GM19372 (cell line): ENCODE data around the gene ATP8B3.

ENCODE experiments used
- ATAC-seq: cut with Tn5 transposase; IDR thresholded peaks from one replicate; pipeline ENCODE4 v1.9.1; 2021; ENCODE audit warnings: mild to moderate bottlenecking, low read depth, moderate library complexity; ENCODE audit not compliant: unreplicated experiment

The ATP8B3 gene

GRCh38 chr19:1836458-1837221 is 24.6 kb upstream of the ATP8B3 start:
- no peak for ATAC-seq

- ATAC-seq: no peak
These were observed 21.5 kb upstream of the ATP8B3 start for GRCh38 chr19:1833540-1833939.

GRCh38 chr19:1832046-1832663 is 20.1 kb upstream of the ATP8B3 start:
- no peak for ATAC-seq

GRCh38 chr19:1830978-1831377 is 18.9 kb upstream of the ATP8B3 start:
- no peak for ATAC-seq

- no peak for ATAC-seq
These were observed 18.5 kb upstream of the ATP8B3 start for GRCh38 chr19:1830568-1830967.

GRCh38 chr19:1829958-1830357 is 17.9 kb upstream of the ATP8B3 start:
- ATAC-seq: no peak

- ATAC-seq: no peak
These were observed 16.5 kb upstream of the ATP8B3 start for GRCh38 chr19:1828279-1829238.

GRCh38 chr19:1827566-1828278 is 15.6 kb upstream of the ATP8B3 start:
- ATAC-seq: no peak

- ATAC-seq: no peak
These were observed 14.8 kb upstream of the ATP8B3 start for GRCh38 chr19:1826557-1827521.

GRCh38 chr19:1825909-1826556 is 14.0 kb upstream of the ATP8B3 start:
- no peak for ATAC-seq

GRCh38 chr19:1824252-1824622 is 12.2 kb upstream of the ATP8B3 start:
- ATAC-seq: no peak

GRCh38 chr19:1823539-1824251 is 11.6 kb upstream of the ATP8B3 start:
- no peak for ATAC-seq

GRCh38 chr19:1823020-1823419 is 10.9 kb upstream of the ATP8B3 start:
- no peak for ATAC-seq

GRCh38 chr19:1822210-1822609 is 10.1 kb upstream of the ATP8B3 start:
- no peak for ATAC-seq

- no peak for ATAC-seq
These were observed 7.5 kb upstream of the ATP8B3 start for GRCh38 chr19:1819341-1820255.

GRCh38 chr19:1818549-1819195 is 6.6 kb upstream of the ATP8B3 start:
- no peak for ATAC-seq
